ENCODE measurements around the gene SLC16A5. TPM values are rescaled to one million over a fixed set of nuclear protein-coding genes. Genes with fewer than 3 reads are reported as not detected.

The SLC16A5 gene
- polyA plus RNA-seq, 1 donor (not counting 4 experiments of a cell fraction or from before 2014, with no cell fraction given), result 3.5 TPM

DNA sequence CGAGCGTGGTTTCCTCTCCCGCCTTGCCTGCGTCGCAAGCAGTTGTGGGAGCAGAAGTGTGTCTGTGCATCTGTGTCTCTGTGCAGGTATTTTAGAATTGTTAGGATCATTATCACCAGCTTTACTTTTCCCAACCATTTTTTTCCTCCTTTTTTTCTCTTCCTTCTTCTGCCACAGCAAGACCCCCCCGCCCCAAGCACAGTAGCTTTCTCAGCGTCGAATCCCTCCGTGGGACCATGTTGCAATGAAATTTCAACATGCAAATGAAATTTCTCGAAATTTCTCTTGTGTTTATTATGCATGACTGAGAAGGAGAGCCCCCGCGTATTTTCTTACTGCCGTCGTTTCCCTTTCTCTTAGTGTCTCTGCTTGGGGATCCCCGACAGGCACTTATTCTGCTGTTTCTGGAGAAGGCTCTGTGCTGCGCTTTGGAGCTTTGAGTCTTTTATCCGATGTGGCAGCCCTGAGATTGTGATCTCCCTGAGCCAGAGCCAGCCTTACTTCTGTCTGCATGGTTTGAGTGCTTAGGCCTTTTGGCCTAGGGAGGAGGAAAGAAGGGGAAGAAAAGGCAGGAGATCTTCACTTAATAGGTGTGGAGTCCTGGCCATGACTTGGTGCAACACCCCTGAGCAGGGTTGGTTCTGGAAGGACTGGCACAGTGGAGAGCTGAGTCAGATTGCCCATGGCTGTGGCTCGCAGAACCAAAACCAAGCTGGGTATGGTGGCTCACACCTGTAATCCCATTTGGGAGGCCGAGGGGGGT lies 27.0 kb downstream of the SLC16A5 start:
- Histone ChIP-seq H3K4me1 (ENCODE audit: control insufficient read depth, extremely low read depth, insufficient read depth, low read length) (peaks cover 17% of the 10 kb centered on the region), H4K20me1 (ENCODE audit: control insufficient read depth, extremely low read depth, insufficient read depth, low read length) (no peaks in the 10 kb centered on the region), H3K9me3 (ENCODE audit: control insufficient read depth, low read depth, low read length) (no peaks in the 10 kb centered on the region), H2AFZ (ENCODE audit: control insufficient read depth, low read length) (peak overlapping the region; percentile 85), H3K27me3 (ENCODE audit: control insufficient read depth, extremely low read depth, insufficient read depth, low read length) (no peaks in the 10 kb centered on the region), H3K4me2 (ENCODE audit: control insufficient read depth, extremely low read depth, insufficient read depth, low read depth, low read length) (peak overlapping the region; percentile 73), H3K4me3 (ENCODE audit: control insufficient read depth in 2 of 3, extremely low read depth in 1 of 3, insufficient read depth in 2 of 3, low read depth in 1 of 3, low read length in 3 of 3) (peak overlapping the region in 2 of 3 experiments; percentile 58 to 59), H3K79me2 (ENCODE audit: control insufficient read depth, insufficient read depth, low read length) (no peaks in the 10 kb centered on the region), H3K36me3 (ENCODE audit: control insufficient read depth in 2 of 2, extremely low read depth in 1 of 2, insufficient read depth in 2 of 2, low read length in 2 of 2) (peaks cover 0 to 4% of the 10 kb centered on the region in 2 experiments), H3K9me1 (ENCODE audit: control insufficient read depth, extremely low read depth, insufficient read depth, low read length) (no peaks in the 10 kb centered on the region), H3K27ac (ENCODE audit: control insufficient read depth, insufficient read depth, low read length) (peak overlapping the region; percentile 65), H3K9ac (ENCODE audit: control insufficient read depth, extremely low read depth, insufficient read depth, low read length) (peak overlapping the region; percentile 69)
- no peak for TF ChIP-seq EZH2 (IDR thresholded peaks at IDR 0.05; ENCODE audit: low read length)
- TF ChIP-seq, protein P1, sequence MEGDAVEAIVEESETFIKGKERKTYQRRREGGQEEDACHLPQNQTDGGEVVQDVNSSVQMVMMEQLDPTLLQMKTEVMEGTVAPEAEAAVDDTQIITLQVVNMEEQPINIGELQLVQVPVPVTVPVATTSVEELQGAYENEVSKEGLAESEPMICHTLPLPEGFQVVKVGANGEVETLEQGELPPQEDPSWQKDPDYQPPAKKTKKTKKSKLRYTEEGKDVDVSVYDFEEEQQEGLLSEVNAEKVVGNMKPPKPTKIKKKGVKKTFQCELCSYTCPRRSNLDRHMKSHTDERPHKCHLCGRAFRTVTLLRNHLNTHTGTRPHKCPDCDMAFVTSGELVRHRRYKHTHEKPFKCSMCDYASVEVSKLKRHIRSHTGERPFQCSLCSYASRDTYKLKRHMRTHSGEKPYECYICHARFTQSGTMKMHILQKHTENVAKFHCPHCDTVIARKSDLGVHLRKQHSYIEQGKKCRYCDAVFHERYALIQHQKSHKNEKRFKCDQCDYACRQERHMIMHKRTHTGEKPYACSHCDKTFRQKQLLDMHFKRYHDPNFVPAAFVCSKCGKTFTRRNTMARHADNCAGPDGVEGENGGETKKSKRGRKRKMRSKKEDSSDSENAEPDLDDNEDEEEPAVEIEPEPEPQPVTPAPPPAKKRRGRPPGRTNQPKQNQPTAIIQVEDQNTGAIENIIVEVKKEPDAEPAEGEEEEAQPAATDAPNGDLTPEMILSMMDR (optimal IDR thresholded peaks at IDR 0.05 in 1 of 3, IDR thresholded peaks at IDR 0.05 in 1 of 3, conservative IDR thresholded peaks at IDR 0.05 in 1 of 3; ENCODE audit: extremely low read depth in 1 of 3, insufficient read depth in 2 of 3, low read length in 3 of 3), result no peak
- DNase-seq (ENCODE audit: low read depth, low spot score) (no peak), FAIRE-seq (no peak)
- dilution Hi-C loops (cut with MboI; ENCODE audit: extremely low pct_ligation_motif_present, low sequenced_read_pairs), result no loop called here

DNA sequence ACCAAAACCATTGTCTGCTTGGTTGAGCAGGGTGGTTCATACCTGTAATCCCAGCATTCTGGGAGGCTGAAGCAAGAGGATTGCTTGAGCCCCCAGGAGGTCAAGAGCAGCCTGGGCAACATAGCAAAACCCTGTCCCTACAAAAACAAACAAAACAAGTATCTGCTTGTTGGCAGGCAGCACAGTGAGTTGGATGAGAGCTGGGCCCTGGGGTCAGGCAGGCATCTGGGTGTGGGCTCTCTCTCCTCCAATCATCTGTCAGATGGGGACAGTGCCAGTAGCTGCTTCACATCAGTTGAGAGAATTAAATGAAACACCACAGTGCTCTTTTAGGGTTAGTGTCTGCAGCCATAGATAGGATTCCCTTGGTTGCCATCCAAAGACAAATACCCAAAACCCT lies 27.8 kb downstream of the SLC16A5 start:
- no peaks in the 10 kb centered on the region for H3K27me3 ChIP-seq (ENCODE audit: control insufficient read depth, extremely low read depth, insufficient read depth, low read length)
- TF ChIP-seq, protein P1 (optimal IDR thresholded peaks at IDR 0.05 in 1 of 3, IDR thresholded peaks at IDR 0.05 in 1 of 3, conservative IDR thresholded peaks at IDR 0.05 in 1 of 3; ENCODE audit: extremely low read depth in 1 of 3, insufficient read depth in 2 of 3, low read length in 3 of 3), result no peak
- TF ChIP-seq EZH2 (IDR thresholded peaks at IDR 0.05; ENCODE audit: low read length), result no peak
- H3K9me1 ChIP-seq (ENCODE audit: control insufficient read depth, extremely low read depth, insufficient read depth, low read length), result no peaks in the 10 kb centered on the region
- no peaks in the 10 kb centered on the region for H4K20me1 ChIP-seq (ENCODE audit: control insufficient read depth, extremely low read depth, insufficient read depth, low read length)
- H3K27ac ChIP-seq (ENCODE audit: control insufficient read depth, insufficient read depth, low read length), result no peak overlapping the region
- no peak overlapping the region for H3K4me2 ChIP-seq (ENCODE audit: control insufficient read depth, extremely low read depth, insufficient read depth, low read depth, low read length)
- H3K9ac ChIP-seq (ENCODE audit: control insufficient read depth, extremely low read depth, insufficient read depth, low read length), result no peak overlapping the region
- no peak overlapping the region for H3K4me3 ChIP-seq (ENCODE audit: control insufficient read depth in 2 of 3, extremely low read depth in 1 of 3, insufficient read depth in 2 of 3, low read depth in 1 of 3, low read length in 3 of 3)
- H3K36me3 ChIP-seq (ENCODE audit: control insufficient read depth in 2 of 2, extremely low read depth in 1 of 2, insufficient read depth in 2 of 2, low read length in 2 of 2), result peaks cover 0 to 4% of the 10 kb centered on the region in 2 experiments
- H3K4me1 ChIP-seq (ENCODE audit: control insufficient read depth, extremely low read depth, insufficient read depth, low read length), result peaks cover 17% of the 10 kb centered on the region
- dilution Hi-C loops (cut with MboI; ENCODE audit: extremely low pct_ligation_motif_present, low sequenced_read_pairs), result no loop called here
- H3K79me2 ChIP-seq (ENCODE audit: control insufficient read depth, insufficient read depth, low read length), result no peaks in the 10 kb centered on the region
- DNase-seq (ENCODE audit: low read depth, low spot score), result no peak
- FAIRE-seq, result no peak
- no peak overlapping the region for H2AFZ ChIP-seq (ENCODE audit: control insufficient read depth, low read length)
- no peaks in the 10 kb centered on the region for H3K9me3 ChIP-seq (ENCODE audit: control insufficient read depth, low read depth, low read length)
